Thyroid gland (tissue), 4 donors: ENCODE results near the gene PPM1M.

ENCODE experiments used
- CTCF ChIP-seq, 6 experiments: fragments of 200-600 bp in 3 of 6; fragments of 450-650 bp in 3 of 6; sonication (generic) in 3 of 6; IDR thresholded peaks; one replicate each; pipeline ENCODE4 v1.5.1; 2016 to 2019; ENCODE audit warnings: antibody characterized with exemption in 6 of 6, mild to moderate bottlenecking in 2 of 6, inconsistent platforms in 1 of 6, moderate library complexity in 1 of 6
- POLR2A ChIP-seq, 2 donors: fragments of 450-650 bp; IDR thresholded peaks; one replicate each; pipeline ENCODE4 v1.6.1; 2017; ENCODE audit warnings: antibody characterized with exemption in 2 of 2, mild to moderate bottlenecking in 2 of 2, moderate library complexity in 1 of 2

- no peak for TF ChIP-seq CTCF (IDR thresholded peaks at IDR 0.05)
- no peak for TF ChIP-seq POLR2A (IDR thresholded peaks at IDR 0.05)
These were observed 10.8 kb upstream of the PPM1M start for GRCh38 chr3:52234516-52235447.
